HepG2 (cell line): ENCODE data around the gene TEFM. TPM values are rescaled to one million over a fixed set of nuclear protein-coding genes. Genes with fewer than 3 reads are reported as not detected.
A peak's percentile ranks its signal among the peaks of the same experiment; 100 is the strongest.

Experiments used
- DMTF1 ChIP-seq: sonication (generic); formaldehyde crosslinking; IDR thresholded peaks from 2 replicates; pipeline ENCODE4 v1.4.0; 2020; ENCODE audit warnings: mild to moderate bottlenecking, missing genetic modification reagents
- ETV5 ChIP-seq: IDR thresholded peaks from 2 replicates; pipeline ENCODE4 v1.6.1; 2018; ENCODE audit warnings: missing biosample characterization, missing genetic modification reagents, inconsistent platforms, borderline replicate concordance
- GTF2F1 ChIP-seq: fragments of 150-350 bp; IDR thresholded peaks from 2 replicates; pipeline ENCODE4 v1.6.1; 2014; ENCODE audit warnings: low read length
- HNRNPL ChIP-seq: fragments of 200-400 bp; formaldehyde crosslinking; IDR thresholded peaks from 2 replicates; pipeline ENCODE4 v1.6.1; 2017; ENCODE audit warnings: mild to moderate bottlenecking, low read depth, low read length
- HOMEZ ChIP-seq: IDR thresholded peaks from 2 replicates; pipeline ENCODE4 v1.6.1; 2016; ENCODE audit warnings: low read depth
- IKZF1 ChIP-seq: fragments of 450-650 bp; IDR thresholded peaks from 2 replicates; pipeline ENCODE4 v1.7.1; 2016
- MBD4 ChIP-seq: IDR thresholded peaks from 2 replicates; pipeline ENCODE4 v1.6.1; 2012; ENCODE audit warnings: low read length, inconsistent platforms, borderline replicate concordance
- MXD4 ChIP-seq: IDR thresholded peaks from 2 replicates; pipeline ENCODE4 v1.6.1; 2016; ENCODE audit warnings: mild to moderate bottlenecking, missing biosample characterization, missing genetic modification reagents
- NCOA2 ChIP-seq: sonication (generic); formaldehyde crosslinking; IDR thresholded peaks from 2 replicates; pipeline ENCODE4 v1.8.0; 2022; ENCODE audit warnings: inconsistent platforms
- PBX3 ChIP-seq: sonication (generic); formaldehyde crosslinking; IDR thresholded peaks from 2 replicates; pipeline ENCODE4 v1.8.1; 2023; ENCODE audit warnings: missing genetic modification reagents, inconsistent platforms, borderline replicate concordance
- SNAPC5 ChIP-seq: sonication (generic); formaldehyde crosslinking; IDR thresholded peaks from 2 replicates; pipeline ENCODE4 v1.8.1; 2023; ENCODE audit warnings: mild to moderate bottlenecking, missing genetic modification reagents, borderline replicate concordance
- TBX2 ChIP-seq: sonication (generic); formaldehyde crosslinking; IDR thresholded peaks from 2 replicates; pipeline ENCODE4 v1.5.0; 2020; ENCODE audit warnings: missing genetic modification reagents, mild to moderate bottlenecking, borderline replicate concordance
- ZFX ChIP-seq: sonication (generic); formaldehyde crosslinking; IDR thresholded peaks from 2 replicates; pipeline ENCODE4 v1.4.0; 2020; ENCODE audit warnings: mild to moderate bottlenecking, low read depth, missing genetic modification reagents, moderate library complexity
- ZMAT5 ChIP-seq: sonication (generic); formaldehyde crosslinking; IDR thresholded peaks from 2 replicates; pipeline ENCODE4 v1.5.0; 2020; ENCODE audit warnings: mild to moderate bottlenecking, low read depth, missing genetic modification reagents, borderline replicate concordance
- ZNF12 ChIP-seq: sonication (generic); formaldehyde crosslinking; IDR thresholded peaks from 2 replicates; pipeline ENCODE4 v1.5.0; 2020; ENCODE audit warnings: missing genetic modification reagents
- ZNF263 ChIP-seq: sonication (generic); formaldehyde crosslinking; IDR thresholded peaks from 2 replicates; pipeline ENCODE4 v1.4.0; 2020; ENCODE audit warnings: missing genetic modification reagents
- ZNF451 ChIP-seq: sonication (generic); formaldehyde crosslinking; IDR thresholded peaks from 2 replicates; pipeline ENCODE4 v1.5.0; 2020; ENCODE audit warnings: mild to moderate bottlenecking, missing genetic modification reagents
- ZNF687 ChIP-seq: sonication (generic); formaldehyde crosslinking; IDR thresholded peaks from 2 replicates; pipeline ENCODE4 v1.5.1; 2020; ENCODE audit warnings: mild to moderate bottlenecking, missing genetic modification reagents, moderate library complexity
- ZNF747 ChIP-seq: sonication (generic); formaldehyde crosslinking; IDR thresholded peaks from 2 replicates; pipeline ENCODE4 v1.8.1; 2023; ENCODE audit warnings: missing genetic modification reagents, mild to moderate bottlenecking, borderline replicate concordance
- polyA plus RNA-seq, 8 experiments: library from polyadenylated mRNA; depleted of rRNA in 3 of 8; stranded (reverse) in 7 of 8; unstranded in 1 of 8; fragments of >200 nt; fragmentation: Illumina TruSeq in 4 of 8; extraction: Trizol in 4 of 8; gene quantifications; 2 replicates each; pipeline versions ENCODE4 v1.2.1 to v1.2.3, GENCODE V29; 2011 to 2016; ENCODE audit warnings: low read depth in 4 of 8, missing spikeins in 1 of 8, mixed read lengths in 1 of 8; ENCODE audit not compliant: insufficient read depth in 1 of 8
- total RNA-seq, 5 experiments: library from RNA; depleted of rRNA; stranded (reverse); fragments of >200 nt; fragmentation: Illumina TruSeq; extraction: Trizol; gene quantifications; 2 replicates each; pipeline ENCODE4 v1.2.3, GENCODE V29; 2016; ENCODE audit warnings: low read depth in 1 of 5

The TEFM gene
- total and polyA plus RNA-seq, 2 of the 13 experiments (the other 11 are each of a cell fraction or from before 2014, with no cell fraction given) = 7.0 to 20.0 TPM

- TF ChIP-seq ZNF747 = peak; percentile 84; the same call in 1 of the 2 replicates
- TF ChIP-seq PBX3 (CRISPR knock-in tag) = no peak
- no peak; the same call in 1 of the 2 replicates for TF ChIP-seq ZNF451 (CRISPR knock-in tag)
- TF ChIP-seq ZNF12 (CRISPR knock-in tag) = peak; percentile 82
- TF ChIP-seq GTF2F1 = no peak
- peak; percentile 73 for TF ChIP-seq NCOA2
- peak; percentile 68 for TF ChIP-seq HOMEZ (CRISPR knock-in tag)
- TF ChIP-seq MBD4 = no peak
- 0 out of 2 replicates have a peak, but pooled peaks have one; percentile 33 for TF ChIP-seq HNRNPL
- peak; percentile 86 for TF ChIP-seq ETV5
- peak; percentile 100 for TF ChIP-seq ZFX (CRISPR knock-in tag)
- no peak for TF ChIP-seq SNAPC5 (CRISPR knock-in tag)
- peak; percentile 82 for TF ChIP-seq TBX2
- no peak for TF ChIP-seq IKZF1
- TF ChIP-seq ZNF263 = peak; percentile 58
- TF ChIP-seq MXD4 = peak; percentile 89
- TF ChIP-seq DMTF1 (CRISPR knock-in tag) = 0 out of 2 replicates have a peak, but pooled peaks have one; percentile 37
- peak; percentile 96 for TF ChIP-seq ZNF687
- TF ChIP-seq ZMAT5 = no peak
These were observed at the start of gene TEFM (continued) for GRCh38 chr17:30906101-30906911.
